ENCODE measurements around the gene LGALS4. TPM values are rescaled to one million over a fixed set of nuclear protein-coding genes. Genes with fewer than 3 reads are reported as not detected.
"Not testable (repeated sequence)": the region's sequence is repeated elsewhere in the genome, so short reads cannot be mapped to it uniquely, and the experiment has no call there.

The LGALS4 gene
- total RNA-seq, 3 donors from 2014 or later = 2,367 to 7,005 (median 6,199) TPM

DNA sequence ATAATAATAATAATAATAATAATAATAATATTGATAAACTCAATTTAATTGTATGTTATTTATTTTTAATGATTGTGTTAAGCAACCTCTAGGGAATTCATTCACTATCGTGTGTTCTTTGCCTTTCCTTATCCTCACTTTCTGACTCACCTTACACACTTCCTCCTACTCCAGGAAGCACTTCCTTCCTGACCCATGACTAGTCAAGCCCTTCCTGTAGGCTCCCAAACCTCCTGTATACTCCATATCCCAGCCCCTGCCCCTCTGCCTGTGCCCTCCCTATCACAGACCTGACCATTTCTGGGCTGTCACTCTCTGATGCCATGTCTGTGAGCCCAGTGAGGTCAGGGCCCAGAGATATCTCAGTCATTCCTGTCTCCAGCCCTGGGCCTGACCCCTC is 7.6 kb downstream of the LGALS4 start:
- Histone ChIP-seq H3K9me3 (no peaks in the 10 kb centered on the region), H3K4me3 (no peak overlapping the region), H3K4me1 (ENCODE audit: low read depth) (no peaks in the 10 kb centered on the region), H3K36me3 (ENCODE audit: low read depth) (no peaks in the 10 kb centered on the region)
- no peak for TF ChIP-seq CTCF (IDR thresholded peaks at IDR 0.05)
- ATAC-seq (peak; percentile 47), DNase-seq (peak in 1 of 3 donors; percentile 27)
- intact Hi-C loops (cut with DNase I, micrococcal nuclease) = no loop called here

DNA sequence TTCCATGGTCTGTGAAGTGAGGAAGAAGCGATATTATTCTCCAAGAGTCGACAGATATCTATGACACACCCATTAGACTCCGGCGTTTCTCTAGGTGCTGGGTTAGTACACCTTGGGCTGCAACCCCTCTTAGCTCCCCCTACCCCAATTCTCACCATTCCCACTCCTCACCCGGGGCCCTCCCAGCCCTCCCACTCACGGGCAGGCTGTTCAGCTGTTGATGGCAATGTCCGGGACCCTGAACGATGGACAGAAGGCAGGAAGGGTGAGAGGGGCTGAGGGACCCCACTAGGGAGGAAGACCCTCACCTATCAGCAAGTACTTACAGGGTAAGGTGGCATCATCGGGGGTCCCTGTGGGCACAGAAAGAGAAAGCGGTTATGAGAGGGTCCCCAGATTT is 9.2 kb downstream of the LGALS4 start:
- TF ChIP-seq CTCF (IDR thresholded peaks at IDR 0.05) = no peak
- Histone ChIP-seq H3K9me3 (no peaks in the 10 kb centered on the region), H3K36me3 (ENCODE audit: low read depth) (no peaks in the 10 kb centered on the region), H3K4me1 (ENCODE audit: low read depth) (no peaks in the 10 kb centered on the region), H3K4me3 (no peak overlapping the region)
- no peak for ATAC-seq
- intact Hi-C loops (cut with DNase I, micrococcal nuclease) = no loop called here
- peak in 1 of 3 donors; percentile 28 for DNase-seq

GRCh38 chr19:38801359-38802095 is 11.2 kb downstream of the LGALS4 start:
- no peaks in the 10 kb centered on the region for H3K9me3 ChIP-seq
- no peaks in the 10 kb centered on the region for H3K36me3 ChIP-seq (ENCODE audit: low read depth)
- H3K4me3 ChIP-seq = no peak overlapping the region
- no peaks in the 10 kb centered on the region for H3K4me1 ChIP-seq (ENCODE audit: low read depth)
- intact Hi-C loops (cut with DNase I, micrococcal nuclease) = no loop called here
- DNase-seq (peak in 1 of 3 donors; percentile 0), ATAC-seq (peak; percentile 1)
- no peak for TF ChIP-seq CTCF (IDR thresholded peaks at IDR 0.05)

DNA sequence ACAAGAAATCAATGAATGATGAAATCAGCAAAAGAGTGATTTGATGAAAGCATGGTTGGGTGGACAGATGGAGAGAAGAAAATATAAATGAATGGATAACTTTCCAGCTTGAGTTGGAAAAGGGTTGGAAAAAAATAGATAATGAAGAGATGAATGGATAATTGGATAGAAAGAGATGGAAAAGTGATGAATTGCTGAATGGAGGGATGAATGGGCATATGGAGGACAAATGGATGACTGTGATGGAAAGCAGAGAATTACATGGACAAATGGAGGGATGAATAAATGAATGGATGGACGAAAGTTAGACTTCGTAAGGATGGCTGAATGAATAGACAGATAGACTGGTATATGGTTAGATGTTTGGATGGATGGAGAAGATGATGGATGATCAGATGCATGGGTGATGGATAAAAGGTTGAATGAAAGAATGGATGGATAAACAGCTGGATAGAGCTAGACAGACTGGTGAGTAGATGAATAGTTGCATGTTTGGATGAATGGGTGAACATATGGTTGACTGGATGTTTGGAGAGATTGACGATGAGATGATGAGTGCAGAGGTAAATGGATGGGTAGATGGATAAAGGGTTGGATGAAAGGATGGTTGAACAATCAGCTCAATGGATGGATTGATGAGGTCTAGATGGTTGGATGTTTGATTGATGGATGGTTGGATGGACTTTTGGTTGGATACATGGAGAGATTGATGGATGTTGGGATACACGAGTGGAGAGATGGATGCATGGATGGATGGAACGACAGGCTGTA is 12.0 kb downstream of the LGALS4 start:
- Histone ChIP-seq H3K9me3 (no peaks in the 10 kb centered on the region), H3K4me1 (ENCODE audit: low read depth) (no peaks in the 10 kb centered on the region), H3K36me3 (ENCODE audit: low read depth) (no peaks in the 10 kb centered on the region), H3K4me3 (no peak overlapping the region)
- ATAC-seq = peak; percentile 4
- no peak for TF ChIP-seq CTCF (IDR thresholded peaks at IDR 0.05)
- no peak for DNase-seq
- intact Hi-C loops (cut with DNase I, micrococcal nuclease) = no loop called here

GRCh38 chr19:38799104-38799503 is 13.6 kb downstream of the LGALS4 start:
- Histone ChIP-seq H3K4me3 (no peak overlapping the region), H3K36me3 (ENCODE audit: low read depth) (no peaks in the 10 kb centered on the region), H3K9me3 (no peaks in the 10 kb centered on the region), H3K4me1 (ENCODE audit: low read depth) (no peaks in the 10 kb centered on the region)
- no peak for TF ChIP-seq CTCF (IDR thresholded peaks at IDR 0.05)
- DNase-seq = peak in 1 of 3 donors; percentile 4
- no peak for ATAC-seq
- intact Hi-C loops (cut with DNase I, micrococcal nuclease) = no loop called here

DNA sequence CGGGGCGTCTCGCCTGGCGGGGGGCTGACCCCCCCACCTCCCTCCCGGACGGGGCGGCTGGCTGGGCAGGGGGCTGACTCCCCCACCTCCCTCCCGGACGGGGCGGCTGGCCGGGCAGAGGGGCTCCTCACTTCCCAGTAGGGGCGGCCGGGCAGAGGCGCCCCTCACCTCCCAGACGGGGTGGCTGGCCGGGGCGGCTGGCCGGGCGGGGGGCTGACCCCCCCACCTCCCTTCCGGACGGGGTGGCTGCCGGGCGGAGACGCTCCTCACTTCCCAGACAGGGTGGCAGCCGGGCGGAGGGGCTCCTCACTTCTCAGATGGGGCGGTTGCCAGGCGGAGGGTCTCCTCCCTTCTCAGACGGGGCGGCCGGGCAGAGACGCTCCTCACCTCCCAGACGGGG is 15.0 kb downstream of the LGALS4 start:
- DNase-seq; H3K9me3 ChIP-seq; H3K36me3 ChIP-seq (ENCODE audit: low read depth); H3K4me1 ChIP-seq (ENCODE audit: low read depth); H3K4me3 ChIP-seq; intact Hi-C loops (cut with DNase I, micrococcal nuclease); ATAC-seq: not testable (repeated sequence)
